WTC11 (cell line): ENCODE measurements around the gene SOS2. TPM values are rescaled to one million over a fixed set of nuclear protein-coding genes. Genes with fewer than 3 reads are reported as not detected.

Experiments used
- ARID4B ChIP-seq: sonication (generic); formaldehyde crosslinking; IDR thresholded peaks from 2 replicates; pipeline ENCODE4 v1.8.0; 2023; ENCODE audit warnings: missing genetic modification reagents, mild to moderate bottlenecking, borderline replicate concordance
- HMGXB4 ChIP-seq: sonication (generic); formaldehyde crosslinking; IDR thresholded peaks from 2 replicates; pipeline ENCODE4 v1.8.1; 2023; ENCODE audit warnings: mild to moderate bottlenecking, moderate library complexity, missing genetic modification reagents
- KAT7 ChIP-seq: sonication (generic); formaldehyde crosslinking; IDR thresholded peaks from 2 replicates; pipeline ENCODE4 v1.8.1; 2023; ENCODE audit warnings: missing genetic modification reagents, mild to moderate bottlenecking, borderline replicate concordance
- NFATC4 ChIP-seq: fragments of 250-450 bp; sonication (Bioruptor Pico); IDR thresholded peaks from 2 replicates; pipeline ENCODE4 v1.9.0; 2021; ENCODE audit warnings: mild to moderate bottlenecking
- PRDM15 ChIP-seq: sonication (generic); formaldehyde crosslinking; IDR thresholded peaks from 2 replicates; pipeline ENCODE4 v1.8.0; 2022; ENCODE audit warnings: missing genetic modification reagents
- RELA ChIP-seq: sonication (generic); formaldehyde crosslinking; IDR thresholded peaks from 2 replicates; pipeline ENCODE4 v1.8.1; 2022; ENCODE audit warnings: missing genetic modification reagents, mild to moderate bottlenecking, borderline replicate concordance
- STAT6 ChIP-seq: sonication (generic); formaldehyde crosslinking; conservative IDR thresholded peaks from 2 replicates; pipeline ENCODE4 v1.8.1; 2023; ENCODE audit warnings: mild to moderate bottlenecking, low read depth, missing genetic modification reagents, moderate library complexity
- USF1 ChIP-seq: sonication (generic); formaldehyde crosslinking; IDR thresholded peaks from 2 replicates; pipeline ENCODE4 v1.8.0; 2022; ENCODE audit warnings: mild to moderate bottlenecking, missing genetic modification reagents
- ZMAT4 ChIP-seq: fragments of 250-450 bp; sonication (Bioruptor Pico); IDR thresholded peaks from 2 replicates; pipeline ENCODE4 v1.9.0; 2021; ENCODE audit warnings: mild to moderate bottlenecking
- ZNF425 ChIP-seq: fragments of 250-450 bp; sonication (Bioruptor Pico); conservative IDR thresholded peaks from 2 replicates; pipeline ENCODE4 v1.9.0; 2021; ENCODE audit warnings: mild to moderate bottlenecking
- total RNA-seq: library from RNA; stranded (reverse); gene quantifications from 3 replicates; pipeline ENCODE4 v1.2.3, GENCODE V29; 2021

Gene SOS2
- total RNA-seq, 1 experiment from 2014 or later, result 11.0 TPM

GRCh38 chr14:50242566-50243310 lies 11.4 kb upstream of the SOS2 start (continued):
- TF ChIP-seq ARID4B (CRISPR knock-in tag), result no peak
- no peak for TF ChIP-seq NFATC4 (CRISPR knock-in tag)
- no peak for TF ChIP-seq STAT6 (CRISPR knock-in tag)
- TF ChIP-seq PRDM15 (CRISPR knock-in tag), result no peak
- TF ChIP-seq ZMAT4 (CRISPR knock-in tag), result no peak
- no peak for TF ChIP-seq HMGXB4 (CRISPR knock-in tag)
- no peak for TF ChIP-seq USF1
- TF ChIP-seq ZNF425 (CRISPR knock-in tag), result no peak
- TF ChIP-seq RELA (CRISPR knock-in tag), result no peak
- no peak for TF ChIP-seq KAT7 (CRISPR knock-in tag)
